Measurements from ENCODE around the gene KCNJ10. TPM values are rescaled to one million over a fixed set of nuclear protein-coding genes. Genes with fewer than 3 reads are reported as not detected.

Gene KCNJ10
- total RNA-seq, 1 experiment from 2014 or later, result 1.4 TPM

DNA sequence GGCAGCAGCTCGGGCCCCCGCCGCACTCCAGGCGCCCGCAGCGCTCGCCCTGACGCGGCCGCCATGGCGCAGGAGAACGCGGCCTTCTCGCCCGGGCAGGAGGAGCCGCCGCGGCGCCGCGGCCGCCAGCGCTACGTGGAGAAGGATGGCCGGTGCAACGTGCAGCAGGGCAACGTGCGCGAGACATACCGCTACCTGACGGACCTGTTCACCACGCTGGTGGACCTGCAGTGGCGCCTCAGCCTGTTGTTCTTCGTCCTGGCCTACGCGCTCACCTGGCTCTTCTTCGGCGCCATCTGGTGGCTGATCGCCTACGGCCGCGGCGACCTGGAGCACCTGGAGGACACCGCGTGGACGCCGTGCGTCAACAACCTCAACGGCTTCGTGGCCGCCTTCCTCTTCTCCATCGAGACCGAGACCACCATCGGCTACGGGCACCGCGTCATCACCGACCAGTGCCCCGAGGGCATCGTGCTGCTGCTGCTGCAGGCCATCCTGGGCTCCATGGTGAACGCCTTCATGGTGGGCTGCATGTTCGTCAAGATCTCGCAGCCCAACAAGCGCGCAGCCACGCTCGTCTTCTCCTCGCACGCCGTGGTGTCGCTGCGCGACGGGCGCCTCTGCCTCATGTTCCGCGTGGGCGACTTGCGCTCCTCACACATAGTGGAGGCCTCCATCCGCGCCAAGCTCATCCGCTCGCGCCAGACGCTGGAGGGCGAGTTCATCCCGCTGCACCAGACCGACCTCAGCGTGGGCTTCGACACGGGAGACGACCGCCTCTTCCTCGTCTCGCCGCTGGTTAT is 14.2 kb upstream of the KCNJ10 start:
- Mint-ChIP-seq H3K9me3 (no peaks in the 10 kb centered on the region), H3K4me1 (peaks cover 16% of the 10 kb centered on the region), H3K27me3 (ENCODE audit: low read depth) (peaks cover 68% of the 10 kb centered on the region), H3K36me3 (no peaks in the 10 kb centered on the region), H3K4me3 (peak overlapping the region; percentile 54), H3K27ac (no peak overlapping the region; the same call in 1 of the 2 replicates)
- ATAC-seq (peak; percentile 77), DNase-seq (ENCODE audit: low spot score) (peak; percentile 93)
- CTCF ChIA-PET, result interaction anchor here (1.0 to 29.5 kb wide), 16 partner anchors 12 to 207 kb away, joined by 3 to 978 read pairs (median 20); partner anchors contain the start of genes ATP1A2, IGSF8, KCNJ10 and PIGM
- POLR2A ChIA-PET, result no interaction called here
- peak; percentile 87 for TF ChIP-seq SMAD3 (CRISPR knock-in tag; IDR thresholded peaks at IDR 0.05; ENCODE audit: borderline replicate concordance)
- TF ChIP-seq MYBL2 (CRISPR knock-in tag; IDR thresholded peaks at IDR 0.05), result peak; percentile 93
- TF ChIP-seq ZNF263 (CRISPR knock-in tag; IDR thresholded peaks at IDR 0.05; ENCODE audit: low read depth), result 0 out of 2 replicates have a peak, but pooled peaks have one; percentile 74
- TF ChIP-seq NFE2L1 (CRISPR knock-in tag; IDR thresholded peaks at IDR 0.05), result peak; percentile 95
- TF ChIP-seq, protein P1, sequence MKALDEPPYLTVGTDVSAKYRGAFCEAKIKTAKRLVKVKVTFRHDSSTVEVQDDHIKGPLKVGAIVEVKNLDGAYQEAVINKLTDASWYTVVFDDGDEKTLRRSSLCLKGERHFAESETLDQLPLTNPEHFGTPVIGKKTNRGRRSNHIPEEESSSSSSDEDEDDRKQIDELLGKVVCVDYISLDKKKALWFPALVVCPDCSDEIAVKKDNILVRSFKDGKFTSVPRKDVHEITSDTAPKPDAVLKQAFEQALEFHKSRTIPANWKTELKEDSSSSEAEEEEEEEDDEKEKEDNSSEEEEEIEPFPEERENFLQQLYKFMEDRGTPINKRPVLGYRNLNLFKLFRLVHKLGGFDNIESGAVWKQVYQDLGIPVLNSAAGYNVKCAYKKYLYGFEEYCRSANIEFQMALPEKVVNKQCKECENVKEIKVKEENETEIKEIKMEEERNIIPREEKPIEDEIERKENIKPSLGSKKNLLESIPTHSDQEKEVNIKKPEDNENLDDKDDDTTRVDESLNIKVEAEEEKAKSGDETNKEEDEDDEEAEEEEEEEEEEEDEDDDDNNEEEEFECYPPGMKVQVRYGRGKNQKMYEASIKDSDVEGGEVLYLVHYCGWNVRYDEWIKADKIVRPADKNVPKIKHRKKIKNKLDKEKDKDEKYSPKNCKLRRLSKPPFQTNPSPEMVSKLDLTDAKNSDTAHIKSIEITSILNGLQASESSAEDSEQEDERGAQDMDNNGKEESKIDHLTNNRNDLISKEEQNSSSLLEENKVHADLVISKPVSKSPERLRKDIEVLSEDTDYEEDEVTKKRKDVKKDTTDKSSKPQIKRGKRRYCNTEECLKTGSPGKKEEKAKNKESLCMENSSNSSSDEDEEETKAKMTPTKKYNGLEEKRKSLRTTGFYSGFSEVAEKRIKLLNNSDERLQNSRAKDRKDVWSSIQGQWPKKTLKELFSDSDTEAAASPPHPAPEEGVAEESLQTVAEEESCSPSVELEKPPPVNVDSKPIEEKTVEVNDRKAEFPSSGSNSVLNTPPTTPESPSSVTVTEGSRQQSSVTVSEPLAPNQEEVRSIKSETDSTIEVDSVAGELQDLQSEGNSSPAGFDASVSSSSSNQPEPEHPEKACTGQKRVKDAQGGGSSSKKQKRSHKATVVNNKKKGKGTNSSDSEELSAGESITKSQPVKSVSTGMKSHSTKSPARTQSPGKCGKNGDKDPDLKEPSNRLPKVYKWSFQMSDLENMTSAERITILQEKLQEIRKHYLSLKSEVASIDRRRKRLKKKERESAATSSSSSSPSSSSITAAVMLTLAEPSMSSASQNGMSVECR (CRISPR knock-in tag; IDR thresholded peaks at IDR 0.05; ENCODE audit: borderline replicate concordance), result peak; percentile 96
- peak; percentile 81; the same call in 1 of the 2 replicates for TF ChIP-seq IRF2 (CRISPR knock-in tag; IDR thresholded peaks at IDR 0.05; ENCODE audit: borderline replicate concordance, low read depth)
- TF ChIP-seq, protein P2, sequence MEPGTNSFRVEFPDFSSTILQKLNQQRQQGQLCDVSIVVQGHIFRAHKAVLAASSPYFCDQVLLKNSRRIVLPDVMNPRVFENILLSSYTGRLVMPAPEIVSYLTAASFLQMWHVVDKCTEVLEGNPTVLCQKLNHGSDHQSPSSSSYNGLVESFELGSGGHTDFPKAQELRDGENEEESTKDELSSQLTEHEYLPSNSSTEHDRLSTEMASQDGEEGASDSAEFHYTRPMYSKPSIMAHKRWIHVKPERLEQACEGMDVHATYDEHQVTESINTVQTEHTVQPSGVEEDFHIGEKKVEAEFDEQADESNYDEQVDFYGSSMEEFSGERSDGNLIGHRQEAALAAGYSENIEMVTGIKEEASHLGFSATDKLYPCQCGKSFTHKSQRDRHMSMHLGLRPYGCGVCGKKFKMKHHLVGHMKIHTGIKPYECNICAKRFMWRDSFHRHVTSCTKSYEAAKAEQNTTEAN (CRISPR knock-in tag; IDR thresholded peaks at IDR 0.05), result peak; percentile 92
- TF ChIP-seq, protein P3, sequence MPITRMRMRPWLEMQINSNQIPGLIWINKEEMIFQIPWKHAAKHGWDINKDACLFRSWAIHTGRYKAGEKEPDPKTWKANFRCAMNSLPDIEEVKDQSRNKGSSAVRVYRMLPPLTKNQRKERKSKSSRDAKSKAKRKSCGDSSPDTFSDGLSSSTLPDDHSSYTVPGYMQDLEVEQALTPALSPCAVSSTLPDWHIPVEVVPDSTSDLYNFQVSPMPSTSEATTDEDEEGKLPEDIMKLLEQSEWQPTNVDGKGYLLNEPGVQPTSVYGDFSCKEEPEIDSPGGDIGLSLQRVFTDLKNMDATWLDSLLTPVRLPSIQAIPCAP (CRISPR knock-in tag; IDR thresholded peaks at IDR 0.05), result peak; percentile 91; the same call in 1 of the 2 replicates
- TF ChIP-seq, protein P4, sequence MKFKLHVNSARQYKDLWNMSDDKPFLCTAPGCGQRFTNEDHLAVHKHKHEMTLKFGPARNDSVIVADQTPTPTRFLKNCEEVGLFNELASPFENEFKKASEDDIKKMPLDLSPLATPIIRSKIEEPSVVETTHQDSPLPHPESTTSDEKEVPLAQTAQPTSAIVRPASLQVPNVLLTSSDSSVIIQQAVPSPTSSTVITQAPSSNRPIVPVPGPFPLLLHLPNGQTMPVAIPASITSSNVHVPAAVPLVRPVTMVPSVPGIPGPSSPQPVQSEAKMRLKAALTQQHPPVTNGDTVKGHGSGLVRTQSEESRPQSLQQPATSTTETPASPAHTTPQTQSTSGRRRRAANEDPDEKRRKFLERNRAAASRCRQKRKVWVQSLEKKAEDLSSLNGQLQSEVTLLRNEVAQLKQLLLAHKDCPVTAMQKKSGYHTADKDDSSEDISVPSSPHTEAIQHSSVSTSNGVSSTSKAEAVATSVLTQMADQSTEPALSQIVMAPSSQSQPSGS (CRISPR knock-in tag; IDR thresholded peaks at IDR 0.05; ENCODE audit: borderline replicate concordance, low read depth), result peak; percentile 88; the same call in 1 of the 2 replicates
- TF ChIP-seq ESRRA (CRISPR knock-in tag; IDR thresholded peaks at IDR 0.05; ENCODE audit: borderline replicate concordance), result peak; percentile 75; the same call in 1 of the 2 replicates
- TF ChIP-seq TEAD1 (CRISPR knock-in tag; IDR thresholded peaks at IDR 0.05), result peak; percentile 96
- TF ChIP-seq, protein P5, sequence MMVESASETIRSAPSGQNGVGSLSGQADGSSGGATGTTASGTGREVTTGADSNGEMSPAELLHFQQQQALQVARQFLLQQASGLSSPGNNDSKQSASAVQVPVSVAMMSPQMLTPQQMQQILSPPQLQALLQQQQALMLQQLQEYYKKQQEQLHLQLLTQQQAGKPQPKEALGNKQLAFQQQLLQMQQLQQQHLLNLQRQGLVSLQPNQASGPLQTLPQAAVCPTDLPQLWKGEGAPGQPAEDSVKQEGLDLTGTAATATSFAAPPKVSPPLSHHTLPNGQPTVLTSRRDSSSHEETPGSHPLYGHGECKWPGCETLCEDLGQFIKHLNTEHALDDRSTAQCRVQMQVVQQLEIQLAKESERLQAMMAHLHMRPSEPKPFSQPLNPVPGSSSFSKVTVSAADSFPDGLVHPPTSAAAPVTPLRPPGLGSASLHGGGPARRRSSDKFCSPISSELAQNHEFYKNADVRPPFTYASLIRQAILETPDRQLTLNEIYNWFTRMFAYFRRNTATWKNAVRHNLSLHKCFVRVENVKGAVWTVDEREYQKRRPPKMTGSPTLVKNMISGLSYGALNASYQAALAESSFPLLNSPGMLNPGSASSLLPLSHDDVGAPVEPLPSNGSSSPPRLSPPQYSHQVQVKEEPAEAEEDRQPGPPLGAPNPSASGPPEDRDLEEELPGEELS (CRISPR knock-in tag; IDR thresholded peaks at IDR 0.05), result peak; percentile 94
- TF ChIP-seq, protein P6, sequence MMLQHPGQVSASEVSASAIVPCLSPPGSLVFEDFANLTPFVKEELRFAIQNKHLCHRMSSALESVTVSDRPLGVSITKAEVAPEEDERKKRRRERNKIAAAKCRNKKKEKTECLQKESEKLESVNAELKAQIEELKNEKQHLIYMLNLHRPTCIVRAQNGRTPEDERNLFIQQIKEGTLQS (CRISPR knock-in tag; conservative IDR thresholded peaks at IDR 0.05), result peak; percentile 85
- peak; percentile 92; the same call in 1 of the 2 replicates for TF ChIP-seq JUN (CRISPR knock-in tag; IDR thresholded peaks at IDR 0.05)
- TF ChIP-seq, protein P7, sequence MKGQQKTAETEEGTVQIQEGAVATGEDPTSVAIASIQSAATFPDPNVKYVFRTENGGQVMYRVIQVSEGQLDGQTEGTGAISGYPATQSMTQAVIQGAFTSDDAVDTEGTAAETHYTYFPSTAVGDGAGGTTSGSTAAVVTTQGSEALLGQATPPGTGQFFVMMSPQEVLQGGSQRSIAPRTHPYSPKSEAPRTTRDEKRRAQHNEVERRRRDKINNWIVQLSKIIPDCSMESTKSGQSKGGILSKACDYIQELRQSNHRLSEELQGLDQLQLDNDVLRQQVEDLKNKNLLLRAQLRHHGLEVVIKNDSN (CRISPR knock-in tag; IDR thresholded peaks at IDR 0.05), result peak; percentile 67; the same call in 1 of the 2 replicates
- TF ChIP-seq NR3C1 (CRISPR knock-in tag; conservative IDR thresholded peaks at IDR 0.05; ENCODE audit: low read depth), result peak; percentile 64; the same call in 1 of the 2 replicates
- TF ChIP-seq KAT7 (CRISPR knock-in tag; IDR thresholded peaks at IDR 0.05; ENCODE audit: borderline replicate concordance), result no peak
- TF ChIP-seq, protein P8, sequence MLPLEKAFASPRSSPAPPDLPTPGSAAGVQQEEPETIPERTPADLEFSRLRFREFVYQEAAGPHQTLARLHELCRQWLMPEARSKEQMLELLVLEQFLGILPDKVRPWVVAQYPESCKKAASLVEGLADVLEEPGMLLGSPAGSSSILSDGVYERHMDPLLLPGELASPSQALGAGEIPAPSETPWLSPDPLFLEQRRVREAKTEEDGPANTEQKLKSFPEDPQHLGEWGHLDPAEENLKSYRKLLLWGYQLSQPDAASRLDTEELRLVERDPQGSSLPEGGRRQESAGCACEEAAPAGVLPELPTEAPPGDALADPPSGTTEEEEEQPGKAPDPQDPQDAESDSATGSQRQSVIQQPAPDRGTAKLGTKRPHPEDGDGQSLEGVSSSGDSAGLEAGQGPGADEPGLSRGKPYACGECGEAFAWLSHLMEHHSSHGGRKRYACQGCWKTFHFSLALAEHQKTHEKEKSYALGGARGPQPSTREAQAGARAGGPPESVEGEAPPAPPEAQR (CRISPR knock-in tag; IDR thresholded peaks at IDR 0.05), result 0 out of 2 replicates have a peak, but pooled peaks have one; percentile 3
- TF ChIP-seq RORB (CRISPR knock-in tag; IDR thresholded peaks at IDR 0.05), result no peak
- TF ChIP-seq CBFB (CRISPR knock-in tag; IDR thresholded peaks at IDR 0.05; ENCODE audit: low read depth), result 0 out of 2 replicates have a peak, but pooled peaks have one; percentile 79
- peak; percentile 69 for TF ChIP-seq ETV6 (CRISPR knock-in tag; IDR thresholded peaks at IDR 0.05)
- TF ChIP-seq RELA (CRISPR knock-in tag; IDR thresholded peaks at IDR 0.05; ENCODE audit: borderline replicate concordance), result 0 out of 2 replicates have a peak, but pooled peaks have one; percentile 24
- no peak for TF ChIP-seq ATF1 (CRISPR knock-in tag; IDR thresholded peaks at IDR 0.05)

All from WTC11 (cell line).